Measurements from ENCODE around the gene ZNF747. TPM values are rescaled to one million over a fixed set of nuclear protein-coding genes. Genes with fewer than 3 reads are reported as not detected.
"Not testable (repeated sequence)": the region's sequence is repeated elsewhere in the genome, so short reads cannot be mapped to it uniquely, and the experiment has no call there.

ZNF747 gene
- total RNA-seq, 1 experiment from 2014 or later: 14.5 TPM

- H4K20me1 ChIP-seq (ENCODE audit: insufficient read depth); DNase-seq; H3K36me3 ChIP-seq (ENCODE audit: low read depth); intact Hi-C loops (cut with micrococcal nuclease; ENCODE audit: unreplicated experiment); H3K9me2 ChIP-seq (ENCODE audit: insufficient read depth); H3K4me2 ChIP-seq; H3K9me3 ChIP-seq (ENCODE audit: insufficient read depth, low read depth); H3K27me3 ChIP-seq (ENCODE audit: insufficient read depth, low read depth); BruUV-seq (replicated peaks); H2AFZ ChIP-seq; H3K4me3 ChIP-seq: not testable (repeated sequence)
- Histone ChIP-seq H3F3A (ENCODE audit: insufficient read depth, low read depth) (peaks cover 16% of the 10 kb centered on the region), H3K4me1 (replicated peaks; ENCODE audit: insufficient read depth) (peaks cover 19% of the 10 kb centered on the region), H3K79me2 (ENCODE audit: low read depth) (peaks cover 20% of the 10 kb centered on the region), H3K27ac (peak overlapping the region; percentile 32; the same call in 1 of the 2 replicates)
- CTCF ChIA-PET: interaction anchor here (0.7 kb wide), 1 partner anchor 17 kb away, joined by 5 read pairs; no protein-coding TSS in a partner anchor
- POLR2A ChIA-PET (ENCODE audit: unreplicated experiment): interaction anchor here (0.7 kb wide), 1 partner anchor 491 kb away, joined by 22 read pairs; no protein-coding TSS in a partner anchor
Measured at GRCh38 chr16:30539986-30540526, 5.4 kb upstream of the ZNF747 start.

- intact Hi-C loops (cut with micrococcal nuclease; ENCODE audit: unreplicated experiment): no loop called here
- DNase-seq: no peak
- ChIA-PET POLR2A (ENCODE audit: unreplicated experiment) (interaction anchor here (0.6 to 0.7 kb wide), 2 partner anchors 169 to 491 kb away, joined by 4 to 22 read pairs; no protein-coding TSS in a partner anchor), CTCF (no interaction called here)
- H3K27ac ChIP-seq: peak overlapping the region; percentile 32; the same call in 1 of the 2 replicates
- H3K4me3 ChIP-seq: no peak overlapping the region
- no peaks in the 10 kb centered on the region for H3K9me3 ChIP-seq (ENCODE audit: insufficient read depth, low read depth)
- no peaks in the 10 kb centered on the region for H3K27me3 ChIP-seq (ENCODE audit: insufficient read depth, low read depth)
- TF ChIP-seq CTCF (conservative IDR thresholded peaks at IDR 0.05) (no peak), EZH2 (IDR thresholded peaks at IDR 0.05; ENCODE audit: low read depth) (no peak)
- peaks cover 16% of the 10 kb centered on the region for H3F3A ChIP-seq (ENCODE audit: insufficient read depth, low read depth)
- no peak overlapping the region for H3K4me2 ChIP-seq
- H4K20me1 ChIP-seq (ENCODE audit: insufficient read depth): no peaks in the 10 kb centered on the region
- no peaks in the 10 kb centered on the region for H3K9me2 ChIP-seq (ENCODE audit: insufficient read depth)
- peaks cover 24% of the 10 kb centered on the region for H3K79me2 ChIP-seq (ENCODE audit: low read depth)
- BruUV-seq (replicated peaks): no TSS peak
- H2AFZ ChIP-seq: no peak overlapping the region
- no peaks in the 10 kb centered on the region for H3K36me3 ChIP-seq (ENCODE audit: low read depth)
- peaks cover 19% of the 10 kb centered on the region for H3K4me1 ChIP-seq (replicated peaks; ENCODE audit: insufficient read depth)
Measured at GRCh38 chr16:30539000-30539964, 4.6 kb upstream of the ZNF747 start.

GRCh38 chr16:30536391-30537024, 1.9 kb upstream of the ZNF747 start:
- Histone ChIP-seq H3K4me2 (peak overlapping the region; percentile 90), H3K4me1 (replicated peaks; ENCODE audit: insufficient read depth) (peaks cover 23% of the 10 kb centered on the region), H3F3A (ENCODE audit: insufficient read depth, low read depth) (peaks cover 16% of the 10 kb centered on the region), H3K4me3 (peak overlapping the region; percentile 73), H3K79me2 (ENCODE audit: low read depth) (peaks cover 47% of the 10 kb centered on the region)
- H3K27me3 ChIP-seq (ENCODE audit: insufficient read depth, low read depth); intact Hi-C loops (cut with micrococcal nuclease; ENCODE audit: unreplicated experiment); H3K36me3 ChIP-seq (ENCODE audit: low read depth); H3K9me2 ChIP-seq (ENCODE audit: insufficient read depth); H2AFZ ChIP-seq; BruUV-seq (replicated peaks); H3K9me3 ChIP-seq (ENCODE audit: insufficient read depth, low read depth); H4K20me1 ChIP-seq (ENCODE audit: insufficient read depth); H3K27ac ChIP-seq; DNase-seq: not testable (repeated sequence)
- POLR2A ChIA-PET (ENCODE audit: unreplicated experiment): interaction anchor here (3.2 kb wide), 1 partner anchor 22 kb away, joined by 21 read pairs; the partner anchor contains the start of gene ZNF764
- CTCF ChIA-PET: interaction anchor here (0.5 to 3.1 kb wide), 6 partner anchors 21 to 394 kb away, joined by 4 to 25 read pairs (median 4); partner anchors contain the start of genes DCTPP1 and ZNF764

All from PC-9 (cell line).